Aorta (tissue), 5 donors: ENCODE measurements around the gene SEC61B. TPM values are rescaled to one million over a fixed set of nuclear protein-coding genes. Genes with fewer than 3 reads are reported as not detected.
"Not testable (repeated sequence)": the region's sequence is repeated elsewhere in the genome, so short reads cannot be mapped to it uniquely, and the experiment has no call there.

Experiments used
- ATAC-seq: fragments of 200-7000 bp; cut with Tn5 transposase; one replicate; pipeline ENCODE4 v1.9.1; 2022; ENCODE audit warnings: moderate library complexity; ENCODE audit not compliant: low FRiP score
- DNase-seq, 2 donors: peaks; one replicate each; pipeline ENCODE4 v3.0.0-alpha.2; 2020
- H3K27ac ChIP-seq, 2 donors: one replicate each; pipeline ENCODE4 v1.5.1; 2013; ENCODE audit warnings: low read length in 2 of 2, mild to moderate bottlenecking in 2 of 2, moderate library complexity in 2 of 2, control low read depth in 1 of 2, inconsistent platforms in 1 of 2, low read depth in 1 of 2
- H3K27me3 ChIP-seq, 2 donors: one replicate each; pipeline ENCODE4 v1.6.1; 2013; ENCODE audit warnings: control low read depth in 1 of 2, low read length in 1 of 2, mild to moderate bottlenecking in 1 of 2, moderate library complexity in 1 of 2; ENCODE audit not compliant: insufficient read depth in 2 of 2, control insufficient read depth in 1 of 2
- H3K36me3 ChIP-seq, 2 donors: one replicate each; pipeline ENCODE4 v1.6.1; 2013; ENCODE audit warnings: control low read depth in 1 of 2, low read length in 1 of 2, mild to moderate bottlenecking in 1 of 2; ENCODE audit not compliant: insufficient read depth in 2 of 2, control insufficient read depth in 1 of 2
- H3K4me1 ChIP-seq, 2 donors: one replicate each; pipeline ENCODE4 v1.6.1; 2013; ENCODE audit warnings: low read length in 2 of 2, control low read depth in 1 of 2, mild to moderate bottlenecking in 1 of 2, moderate library complexity in 1 of 2; ENCODE audit not compliant: insufficient read depth in 2 of 2, control insufficient read depth in 1 of 2
- H3K4me3 ChIP-seq, 2 donors: one replicate each; pipeline ENCODE4 v1.5.1; 2013; ENCODE audit warnings: low read length in 2 of 2, control low read depth in 1 of 2, mild to moderate bottlenecking in 1 of 2
- H3K9me3 ChIP-seq: one replicate; pipeline ENCODE4 v1.6.1; 2013; ENCODE audit warnings: mild to moderate bottlenecking, low read length; ENCODE audit not compliant: control insufficient read depth
- WGBS, 2 donors: extraction: QIAGEN DNeasy Blood & Tissue Kit; methylation state at CpG; one replicate each; pipeline ENCODE4 v1.1.7; 2013; 5-methylcytosine and 5-hydroxymethylcytosine counted together
- intact Hi-C, 2 donors: fragments of 100-400 bp; cut with DNase I; formaldehyde crosslinking; loops; one replicate each; pipeline versions ENCODE4 v1.14.2 to v1.15.0; 2022
- polyA plus RNA-seq, 2 donors: library from polyadenylated mRNA; stranded (reverse); fragments of 200-250 nt; gene quantifications; one replicate each; pipeline ENCODE4 v1.2.3, GENCODE V29; 2013
- total RNA-seq, 2 donors: library from RNA; stranded (reverse); fragmentation: NEBNext Ultra II Directional; extraction: Animal tissue kit (Norgen Biotek cat#: 25700); gene quantifications; one replicate each; pipeline ENCODE4 v1.2.1, GENCODE V29; 2021
- donor health status: healthy with polysubstance abuse.
- donor health status: Bipolar disorder and iron deficiency.
- donor health status: DM: no; HTN: no; CAD: no.
- donor health status: DM: no; HTN: no; CAD: no.
- donor health status: DM: yes; HTN: yes; CAD: no.

SEC61B gene
- total and polyA plus RNA-seq, 4 donors = 95.0 to 288 (median 156) TPM

- ATAC-seq = no peak
- Histone ChIP-seq H3K27ac (no peak overlapping the region), H3K4me3 (no peak overlapping the region), H3K4me1 (no peaks in the 10 kb centered on the region), H3K27me3 (no peaks in the 10 kb centered on the region), H3K9me3 (no peaks in the 10 kb centered on the region), H3K36me3 (peaks cover 5 to 11% of the 10 kb centered on the region in 2 donors)
- DNase-seq = no peak
- intact Hi-C loops = no loop called here
These were observed 15.3 kb downstream of the SEC61B start for GRCh38 chr9:99237356-99237755.

- 97 to 100% methylated on average over 4 of the region's 4 CpGs for WGBS, 2 donors
- intact Hi-C loops, H3K27me3 ChIP-seq, ATAC-seq, H3K4me3 ChIP-seq, H3K27ac ChIP-seq, DNase-seq, H3K4me1 ChIP-seq, H3K9me3 ChIP-seq: not testable (repeated sequence)
- H3K36me3 ChIP-seq = peaks cover 5 to 10% of the 10 kb centered on the region in 2 donors
These were observed 15.8 kb downstream of the SEC61B start for GRCh38 chr9:99237849-99238248.

- no peaks in the 10 kb centered on the region for H3K9me3 ChIP-seq
- DNase-seq (no peak), ATAC-seq (no peak)
- H3K36me3 ChIP-seq = peaks cover 5% of the 10 kb centered on the region in 2 donors
- no peak overlapping the region for H3K27ac ChIP-seq
- no peak overlapping the region for H3K4me3 ChIP-seq
- intact Hi-C loops = no loop called here
- H3K4me1 ChIP-seq = no peaks in the 10 kb centered on the region
- H3K27me3 ChIP-seq = no peaks in the 10 kb centered on the region
These were observed 16.2 kb downstream of the SEC61B start for GRCh38 chr9:99238331-99238730.

- no peak overlapping the region for H3K4me3 ChIP-seq
- no peaks in the 10 kb centered on the region for H3K9me3 ChIP-seq
- ATAC-seq (no peak), DNase-seq (no peak)
- H3K27ac ChIP-seq = no peak overlapping the region
- H3K27me3 ChIP-seq = no peaks in the 10 kb centered on the region
- H3K4me1 ChIP-seq = no peaks in the 10 kb centered on the region
- intact Hi-C loops = no loop called here
- 66 to 72% methylated on average over 6 of the region's 6 CpGs for WGBS, 2 donors
- H3K36me3 ChIP-seq = peaks cover 3 to 6% of the 10 kb centered on the region in 2 donors
These were observed 17.4 kb downstream of the SEC61B start for GRCh38 chr9:99239341-99240060.

- no peak for DNase-seq
- no peaks in the 10 kb centered on the region for H3K9me3 ChIP-seq
- no peaks in the 10 kb centered on the region for H3K27me3 ChIP-seq
- H3K4me1 ChIP-seq = no peaks in the 10 kb centered on the region
- WGBS, 2 donors = 78 to 81% methylated on average over 7 of the region's 7 CpGs
- peaks cover 3 to 5% of the 10 kb centered on the region in 2 donors for H3K36me3 ChIP-seq
- ATAC-seq = no peak
- no peak overlapping the region for H3K27ac ChIP-seq
- H3K4me3 ChIP-seq = no peak overlapping the region
- intact Hi-C loops = no loop called here
These were observed 19.0 kb downstream of the SEC61B start for GRCh38 chr9:99241106-99241505.

- no peak for DNase-seq
- H3K27me3 ChIP-seq = no peaks in the 10 kb centered on the region
- no peak overlapping the region for H3K4me3 ChIP-seq
- peaks cover 0 to 2% of the 10 kb centered on the region in 2 donors for H3K36me3 ChIP-seq
- WGBS, 2 donors = 81 to 89% methylated on average over 3 of the region's 3 CpGs
- no peaks in the 10 kb centered on the region for H3K9me3 ChIP-seq
- intact Hi-C loops = no loop called here
- H3K4me1 ChIP-seq = no peaks in the 10 kb centered on the region
- no peak overlapping the region for H3K27ac ChIP-seq
- ATAC-seq = no peak
These were observed 22.5 kb downstream of the SEC61B start for GRCh38 chr9:99244344-99245260.

GRCh38 chr9:99249619-99250018, 27.5 kb downstream of the SEC61B start:
- no peak overlapping the region for H3K4me3 ChIP-seq
- intact Hi-C loops = no loop called here
- no peaks in the 10 kb centered on the region for H3K36me3 ChIP-seq
- H3K27me3 ChIP-seq = no peaks in the 10 kb centered on the region
- H3K27ac ChIP-seq = no peak overlapping the region
- no peaks in the 10 kb centered on the region for H3K9me3 ChIP-seq
- H3K4me1 ChIP-seq = no peaks in the 10 kb centered on the region
- ATAC-seq = no peak
- DNase-seq = no peak

GRCh38 chr9:99251157-99251556, 29.1 kb downstream of the SEC61B start:
- DNase-seq = no peak
- Histone ChIP-seq H3K27ac (no peak overlapping the region), H3K27me3 (no peaks in the 10 kb centered on the region), H3K9me3 (no peaks in the 10 kb centered on the region), H3K36me3 (no peaks in the 10 kb centered on the region), H3K4me3 (no peak overlapping the region), H3K4me1 (no peaks in the 10 kb centered on the region)
- WGBS, 2 donors = 91% methylated on average over 4 of the region's 4 CpGs
- intact Hi-C loops = no loop called here
- no peak for ATAC-seq

- no peak overlapping the region for H3K27ac ChIP-seq
- no peak for DNase-seq
These were observed 31.1 kb downstream of the SEC61B start for GRCh38 chr9:99253134-99253533.

More at GRCh38 chr9:99253134-99253533, 31.1 kb downstream of the SEC61B start:
- H3K9me3 ChIP-seq = no peaks in the 10 kb centered on the region
- no peaks in the 10 kb centered on the region for H3K27me3 ChIP-seq
- 93 to 100% methylated on average over 2 of the region's 2 CpGs for WGBS, 2 donors
- no peak for ATAC-seq
- H3K36me3 ChIP-seq = no peaks in the 10 kb centered on the region
- intact Hi-C loops = no loop called here
- H3K4me1 ChIP-seq = no peaks in the 10 kb centered on the region
- no peak overlapping the region for H3K4me3 ChIP-seq
